Mesothelial cell of epicardium (in vitro differentiated cells): ENCODE measurements around the gene ZNF195. TPM values are rescaled to one million over a fixed set of nuclear protein-coding genes. Genes with fewer than 3 reads are reported as not detected.
"Not testable (repeated sequence)": the region's sequence is repeated elsewhere in the genome, so short reads cannot be mapped to it uniquely, and the experiment has no call there.

Experiments
- DNase-seq, 2 experiments: peaks; one replicate each; pipeline ENCODE4 v3.0.0; 2021; ENCODE audit warnings: low spot score in 2 of 2; ENCODE audit not compliant: unreplicated experiment in 2 of 2
- H3K27ac Mint-ChIP-seq: 2 replicates; pipeline ENCODE4 v1.8.0; 2021; ENCODE audit warnings: mixed read lengths
- H3K27me3 Mint-ChIP-seq: 2 replicates; pipeline ENCODE4 v1.8.0; 2021; ENCODE audit warnings: low read depth, mixed read lengths
- H3K36me3 Mint-ChIP-seq: 2 replicates; pipeline ENCODE4 v1.8.0; 2021; ENCODE audit warnings: mixed read lengths
- H3K4me1 Mint-ChIP-seq: 2 replicates; pipeline ENCODE4 v1.8.0; 2021; ENCODE audit warnings: mixed read lengths
- H3K4me3 Mint-ChIP-seq: 2 replicates; pipeline ENCODE4 v1.8.0; 2021; ENCODE audit warnings: mild to moderate bottlenecking, moderate library complexity, mixed read lengths
- H3K9me3 Mint-ChIP-seq: 2 replicates; pipeline ENCODE4 v1.8.0; 2021; ENCODE audit warnings: mixed read lengths
- CTCF ChIP-seq: fragments of 200-600 bp; sonication (generic); IDR thresholded peaks from one replicate; pipeline ENCODE4 v1.5.0; 2021; ENCODE audit warnings: antibody characterized with exemption; ENCODE audit not compliant: unreplicated experiment
- total RNA-seq: library from RNA; stranded (reverse); gene quantifications from 3 replicates; pipeline ENCODE4 v1.2.1, GENCODE V29; 2021

ZNF195 gene
- total RNA-seq, 1 donor from 2014 or later: 59.5 TPM

- peak; percentile 48 for TF ChIP-seq CTCF
- H3K4me3 Mint-ChIP-seq: no peak overlapping the region
- peaks cover 12% of the 10 kb centered on the region for H3K9me3 Mint-ChIP-seq
- peaks cover 32% of the 10 kb centered on the region for H3K27me3 Mint-ChIP-seq
- H3K27ac Mint-ChIP-seq: no peak overlapping the region
- peak in 1 of 2 experiments; percentile 53 for DNase-seq
- H3K36me3 Mint-ChIP-seq: peaks cover 7% of the 10 kb centered on the region
- no peaks in the 10 kb centered on the region for H3K4me1 Mint-ChIP-seq
These were observed 37.6 kb downstream of the ZNF195 start for GRCh38 chr11:3341298-3341697.

- no peak for DNase-seq
- H3K4me3 Mint-ChIP-seq: no peak overlapping the region
These were observed 38.9 kb downstream of the ZNF195 start for GRCh38 chr11:3340025-3340424.

GRCh38 chr11:3339340-3339624 lies 39.7 kb downstream of the ZNF195 start:
- TF ChIP-seq CTCF: no peak
- H3K4me1 Mint-ChIP-seq: no peaks in the 10 kb centered on the region
- H3K27me3 Mint-ChIP-seq: peaks cover 32% of the 10 kb centered on the region
- H3K27ac Mint-ChIP-seq: no peak overlapping the region
- H3K4me3 Mint-ChIP-seq: no peak overlapping the region
- peaks cover 6% of the 10 kb centered on the region for H3K9me3 Mint-ChIP-seq
- no peak for DNase-seq
- no peaks in the 10 kb centered on the region for H3K36me3 Mint-ChIP-seq

More at GRCh38 chr11:3340025-3340424, 38.9 kb downstream of the ZNF195 start:
- Mint-ChIP-seq H3K36me3 (no peaks in the 10 kb centered on the region), H3K27me3 (peaks cover 32% of the 10 kb centered on the region), H3K4me1 (no peaks in the 10 kb centered on the region), H3K9me3 (peaks cover 6% of the 10 kb centered on the region), H3K27ac (no peak overlapping the region)
- TF ChIP-seq CTCF: no peak

- no peak for DNase-seq
- H3K36me3 Mint-ChIP-seq: no peaks in the 10 kb centered on the region
- TF ChIP-seq CTCF: no peak
- H3K27me3 Mint-ChIP-seq: peaks cover 32% of the 10 kb centered on the region
- no peak overlapping the region for H3K4me3 Mint-ChIP-seq
- no peaks in the 10 kb centered on the region for H3K4me1 Mint-ChIP-seq
- H3K27ac Mint-ChIP-seq: no peak overlapping the region
- peaks cover 6% of the 10 kb centered on the region for H3K9me3 Mint-ChIP-seq
These were observed 40.2 kb downstream of the ZNF195 start for GRCh38 chr11:3338569-3339339.

GRCh38 chr11:3336420-3336819 lies 42.5 kb downstream of the ZNF195 start:
- DNase-seq, H3K4me1 Mint-ChIP-seq, H3K27ac Mint-ChIP-seq, H3K36me3 Mint-ChIP-seq, H3K9me3 Mint-ChIP-seq, H3K4me3 Mint-ChIP-seq: not testable (repeated sequence)
- peaks cover 28% of the 10 kb centered on the region for H3K27me3 Mint-ChIP-seq

- H3K27ac Mint-ChIP-seq, H3K4me3 Mint-ChIP-seq, H3K36me3 Mint-ChIP-seq, H3K4me1 Mint-ChIP-seq, H3K27me3 Mint-ChIP-seq, H3K9me3 Mint-ChIP-seq, DNase-seq: not testable (repeated sequence)
These were observed 45.8 kb downstream of the ZNF195 start for GRCh38 chr11:3333157-3333556.

- H3K4me3 Mint-ChIP-seq, H3K4me1 Mint-ChIP-seq, H3K9me3 Mint-ChIP-seq, DNase-seq, H3K36me3 Mint-ChIP-seq, H3K27me3 Mint-ChIP-seq, H3K27ac Mint-ChIP-seq: not testable (repeated sequence)
These were observed 47.9 kb downstream of the ZNF195 start for GRCh38 chr11:3331078-3331477.

- H3K9me3 Mint-ChIP-seq, H3K4me3 Mint-ChIP-seq, DNase-seq, H3K4me1 Mint-ChIP-seq, H3K27me3 Mint-ChIP-seq, H3K36me3 Mint-ChIP-seq, H3K27ac Mint-ChIP-seq: not testable (repeated sequence)
These were observed 48.9 kb downstream of the ZNF195 start for GRCh38 chr11:3330064-3330463.

- not testable (repeated sequence) for H3K9me3 Mint-ChIP-seq
These were observed 50.4 kb downstream of the ZNF195 start for GRCh38 chr11:3328503-3328902.

GRCh38 chr11:3326450-3326849 lies 52.5 kb downstream of the ZNF195 start:
- not testable (repeated sequence) for DNase-seq, H3K4me1 Mint-ChIP-seq, H3K27ac Mint-ChIP-seq, H3K9me3 Mint-ChIP-seq, H3K27me3 Mint-ChIP-seq, H3K36me3 Mint-ChIP-seq, H3K4me3 Mint-ChIP-seq

More at GRCh38 chr11:3328503-3328902, 50.4 kb downstream of the ZNF195 start:
- H3K27me3 Mint-ChIP-seq, H3K4me3 Mint-ChIP-seq, H3K27ac Mint-ChIP-seq, H3K4me1 Mint-ChIP-seq, DNase-seq, H3K36me3 Mint-ChIP-seq: not testable (repeated sequence)
